GM19397 (cell line): ENCODE data around the gene ACAP2.

Experiments used
- ATAC-seq: cut with Tn5 transposase; IDR thresholded peaks from one replicate; pipeline ENCODE4 v1.9.1; 2021; ENCODE audit warnings: mild to moderate bottlenecking, moderate library complexity; ENCODE audit not compliant: unreplicated experiment

Gene ACAP2

DNA sequence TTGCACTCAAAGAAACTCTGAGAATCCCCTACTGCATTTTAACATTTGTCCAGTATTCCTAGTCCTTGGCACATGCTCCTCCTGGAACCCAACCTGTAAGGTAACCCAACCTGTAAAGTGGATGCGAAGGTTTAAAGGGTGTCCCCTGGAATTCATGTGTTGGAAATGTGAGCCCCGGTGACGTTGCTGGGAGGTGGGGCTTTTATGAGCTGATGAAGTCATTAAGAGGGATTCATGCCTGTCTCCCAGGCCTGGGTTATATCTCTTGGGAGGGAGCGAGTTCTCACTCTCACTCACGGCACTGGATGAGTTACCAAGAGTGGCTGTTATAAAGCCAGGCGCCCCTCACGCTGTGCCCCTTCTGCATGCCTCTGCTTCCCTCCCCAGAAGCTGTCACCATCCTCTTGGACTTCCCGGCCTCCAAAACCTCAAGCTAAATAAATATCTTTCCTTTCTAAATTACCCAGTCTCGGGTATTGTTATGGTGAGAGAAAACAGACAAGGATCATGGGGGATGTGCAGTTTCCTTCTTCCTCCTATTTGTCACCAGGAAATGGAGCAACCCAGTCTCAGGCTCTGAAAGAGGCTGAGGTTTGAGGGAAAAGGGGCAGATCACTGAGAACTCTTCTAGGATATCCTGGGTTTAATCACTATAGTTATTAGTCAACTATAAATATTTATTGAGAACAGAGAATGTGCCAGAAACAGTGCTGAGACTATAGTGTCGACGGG is 179.5 kb downstream of the ACAP2 start:
- no peak for ATAC-seq

- no peak for ATAC-seq
These were observed 180.9 kb downstream of the ACAP2 start for GRCh38 chr3:195261925-195262324.

- ATAC-seq, result peak; percentile 6
These were observed 182.4 kb downstream of the ACAP2 start for GRCh38 chr3:195260280-195260905.

DNA sequence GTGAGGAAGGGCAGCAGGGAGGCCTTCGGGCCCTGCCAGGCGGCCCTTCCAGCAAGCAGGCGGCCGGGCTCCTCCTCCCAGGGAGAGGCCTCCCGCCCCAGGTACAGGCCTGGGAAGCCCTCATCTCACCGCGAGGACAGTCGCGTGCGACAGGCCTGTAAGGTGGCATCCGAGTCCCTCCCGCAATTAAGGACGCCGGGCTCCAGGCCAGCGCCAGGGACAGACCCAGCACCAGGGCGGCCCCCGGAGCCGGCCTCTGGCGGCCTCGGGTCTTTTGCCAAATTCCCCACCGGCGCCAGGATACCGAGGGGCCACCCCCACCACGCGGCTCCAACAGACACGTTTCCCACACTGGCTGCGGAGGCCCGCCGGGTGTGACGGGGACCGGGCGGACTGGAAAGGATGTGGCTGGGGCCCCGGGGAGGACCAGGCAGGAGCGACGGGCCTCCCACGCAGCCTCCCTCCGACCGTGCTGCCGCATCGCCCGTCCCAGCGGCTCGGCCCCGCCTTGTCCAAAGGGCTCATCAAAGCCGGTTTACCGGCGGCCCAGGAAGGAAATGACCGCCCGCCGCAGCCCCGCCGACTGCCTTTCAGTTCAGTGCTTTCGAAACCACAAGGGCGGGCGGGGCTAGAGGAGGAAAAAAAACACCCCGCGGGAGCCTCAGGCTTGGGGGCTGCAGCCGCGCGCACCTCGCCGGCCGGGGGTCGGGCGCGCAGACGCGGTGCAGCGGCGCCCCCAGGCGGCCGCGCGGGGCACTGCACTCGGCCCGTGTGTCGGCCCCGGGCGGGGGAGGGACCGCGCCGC is 183.1 kb downstream of the ACAP2 start:
- ATAC-seq, result peak; percentile 83

DNA sequence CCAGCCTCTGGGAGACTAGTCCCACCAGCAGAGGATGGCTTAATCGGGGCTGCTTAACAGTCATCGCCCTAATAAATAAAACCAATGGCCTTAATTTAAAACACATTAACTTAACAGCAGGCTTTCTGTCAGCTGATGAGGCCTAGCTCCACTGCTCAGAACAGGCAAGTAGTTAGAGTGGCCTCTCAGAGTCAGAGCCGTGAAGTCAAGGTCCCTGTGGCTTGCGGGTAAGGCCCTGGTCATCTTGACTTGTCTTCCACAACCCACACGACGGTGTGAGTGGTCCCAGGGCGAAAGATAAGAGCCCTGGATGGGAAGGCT is 183.7 kb downstream of the ACAP2 start:
- no peak for ATAC-seq

DNA sequence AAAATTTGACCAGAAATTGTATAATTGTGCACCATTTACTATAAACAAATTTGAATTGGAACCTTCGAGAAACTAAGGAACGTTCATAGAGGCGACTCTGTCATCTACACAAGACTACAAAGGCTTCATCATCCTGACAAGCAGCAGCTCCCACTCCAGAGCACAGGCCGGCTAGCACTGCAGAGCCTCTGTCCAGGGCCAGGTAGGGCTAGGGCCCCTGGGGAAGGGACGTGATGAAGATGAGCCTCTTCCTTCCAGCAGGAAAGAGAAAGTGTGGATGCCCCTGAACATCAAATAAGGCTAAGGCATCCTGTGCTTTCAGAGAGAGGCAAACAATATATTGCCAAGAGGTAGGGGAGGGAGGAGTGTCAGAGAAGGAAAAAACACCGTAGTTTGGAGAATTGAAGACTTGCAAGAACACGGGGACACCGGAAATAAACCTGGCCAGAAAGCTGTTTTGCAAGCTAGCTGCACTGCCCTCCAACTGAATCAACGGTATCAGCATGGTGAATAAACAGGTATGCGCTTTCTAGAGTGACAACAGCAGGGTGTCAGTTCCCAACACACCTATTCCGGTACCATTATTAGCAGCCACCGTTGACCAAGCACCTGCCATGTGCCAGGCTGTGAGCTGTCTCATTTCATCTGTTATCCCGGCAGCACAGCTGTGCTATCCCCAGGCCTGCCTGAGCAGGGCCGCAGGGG is 184.2 kb downstream of the ACAP2 start:
- no peak for ATAC-seq

DNA sequence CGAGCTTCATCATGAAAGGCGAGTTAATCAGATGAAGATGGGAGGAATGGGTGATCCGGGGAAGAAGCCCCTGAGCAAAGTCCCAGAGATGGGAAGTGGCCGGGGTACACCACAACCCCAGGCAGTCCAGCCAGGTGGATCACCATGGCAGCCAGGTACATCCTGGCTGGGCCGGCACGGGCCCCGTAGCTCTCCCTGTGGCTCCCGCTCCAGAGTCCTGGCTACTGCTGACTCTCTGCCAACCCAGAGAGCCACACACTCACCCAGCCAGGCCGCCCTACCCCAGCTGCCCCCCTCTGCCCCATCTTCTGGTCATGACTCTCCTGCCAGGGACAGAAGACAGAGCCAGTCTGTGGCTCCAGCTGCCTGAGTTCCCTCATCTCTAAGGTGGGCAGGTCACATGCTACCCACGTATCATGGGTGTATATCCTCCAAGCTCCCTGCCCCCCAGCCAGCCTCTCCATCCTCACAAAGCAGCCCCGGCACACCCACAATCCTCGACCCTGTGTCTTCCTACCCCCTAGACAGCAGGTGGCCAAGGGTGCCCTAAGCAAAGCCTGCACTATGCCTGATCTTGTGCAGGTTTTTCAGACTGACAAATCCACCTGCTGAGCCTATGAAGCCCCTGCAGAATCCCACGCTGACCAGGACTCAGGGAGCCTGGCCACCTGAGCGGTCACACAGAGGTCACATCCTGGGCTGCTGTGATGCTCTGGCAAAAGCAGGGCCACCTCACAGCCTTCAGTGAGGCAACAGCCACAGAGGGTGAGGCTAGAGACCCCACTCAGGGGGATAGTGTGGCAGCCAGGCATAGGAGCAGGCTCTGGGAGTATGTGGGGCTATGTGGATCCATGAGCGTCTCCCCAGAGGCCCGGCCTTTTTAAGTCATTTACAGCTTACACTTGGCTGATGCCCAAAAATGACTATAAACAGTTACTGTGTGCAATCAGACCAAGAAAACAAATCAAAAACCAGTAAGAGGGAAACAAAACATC is 185.1 kb downstream of the ACAP2 start:
- ATAC-seq, result no peak

DNA sequence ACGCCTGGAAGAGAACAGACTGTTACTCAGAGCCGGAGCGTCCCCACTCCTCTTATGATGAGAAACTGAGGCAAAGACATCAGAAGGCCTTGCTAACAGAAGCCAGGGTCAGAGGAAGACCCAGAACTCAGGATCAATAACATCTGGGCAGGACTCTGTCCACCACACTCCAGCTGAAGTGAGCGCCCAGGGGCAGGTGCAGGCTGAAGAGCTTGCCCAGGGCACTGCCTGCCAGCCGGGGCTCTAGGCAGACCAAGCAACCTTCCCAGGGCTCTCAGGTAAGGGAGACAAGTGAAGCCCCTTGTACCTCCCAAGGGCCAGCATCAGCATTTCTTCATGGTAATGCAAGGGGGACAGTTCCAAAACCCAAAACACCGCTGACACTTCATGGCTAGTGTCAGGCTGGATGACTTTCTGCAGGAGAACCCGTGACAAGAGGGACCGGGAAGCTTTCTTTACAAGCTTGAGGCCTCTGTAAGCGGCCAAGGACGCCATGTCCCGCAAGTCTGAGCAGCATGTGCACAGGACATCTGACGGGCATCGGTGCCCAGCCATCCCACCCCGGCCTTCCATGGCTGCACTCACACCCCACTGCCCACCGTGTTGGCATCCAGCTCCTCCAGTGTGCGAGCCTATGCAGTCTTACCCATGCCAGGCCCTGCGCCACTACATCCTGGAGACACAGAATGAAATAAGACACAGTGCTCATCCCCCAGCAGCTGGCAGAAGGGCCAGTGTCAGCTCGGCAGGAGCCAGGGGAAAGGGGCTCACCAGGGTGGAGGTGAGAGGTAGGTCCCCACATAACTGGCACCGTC is 186.0 kb downstream of the ACAP2 start:
- ATAC-seq, result no peak

DNA sequence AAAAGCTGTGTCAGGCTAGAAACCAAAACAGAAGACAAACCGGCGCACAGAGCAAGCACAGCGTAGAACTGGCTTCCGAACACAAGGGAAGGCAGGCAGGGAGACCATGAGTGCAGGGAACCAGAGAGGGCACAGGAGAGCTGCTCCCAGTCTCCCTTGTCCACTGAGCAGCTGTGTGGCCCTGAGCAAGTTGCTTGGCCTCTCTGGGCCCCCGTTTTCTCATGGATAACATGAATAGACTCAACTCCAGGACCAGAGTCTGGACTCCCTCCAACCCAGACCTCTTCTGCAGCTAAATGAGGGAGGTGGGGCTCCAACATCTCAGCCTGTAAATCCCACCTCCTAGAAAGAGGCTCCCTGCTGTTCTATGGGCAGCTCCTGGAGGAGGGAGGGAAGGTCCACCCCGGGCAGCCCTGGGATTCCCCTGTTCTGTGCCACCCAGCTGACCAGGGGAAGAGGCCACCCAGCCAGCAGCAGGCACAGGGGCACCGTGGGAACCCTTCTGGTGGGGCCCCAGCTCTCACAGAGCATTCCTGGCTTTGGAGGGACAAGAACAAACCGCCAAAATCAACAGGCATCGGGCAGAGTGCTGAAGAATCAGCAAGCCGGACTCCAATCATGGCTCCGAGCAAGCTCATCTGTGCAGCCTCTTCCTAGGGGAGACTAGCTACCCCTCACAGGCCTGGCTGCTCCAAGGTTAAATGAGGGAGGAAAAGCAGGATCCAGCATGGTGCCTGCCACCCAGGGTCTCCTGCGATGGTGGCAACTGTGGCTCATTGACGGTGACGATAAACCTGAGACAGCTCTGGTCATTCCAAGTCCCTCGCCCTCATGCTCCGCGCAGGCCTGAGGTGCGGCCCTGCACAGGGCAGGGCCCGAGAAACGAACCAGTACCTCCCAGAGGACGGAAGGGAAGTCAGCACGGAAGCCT is 187.0 kb downstream of the ACAP2 start:
- no peak for ATAC-seq

DNA sequence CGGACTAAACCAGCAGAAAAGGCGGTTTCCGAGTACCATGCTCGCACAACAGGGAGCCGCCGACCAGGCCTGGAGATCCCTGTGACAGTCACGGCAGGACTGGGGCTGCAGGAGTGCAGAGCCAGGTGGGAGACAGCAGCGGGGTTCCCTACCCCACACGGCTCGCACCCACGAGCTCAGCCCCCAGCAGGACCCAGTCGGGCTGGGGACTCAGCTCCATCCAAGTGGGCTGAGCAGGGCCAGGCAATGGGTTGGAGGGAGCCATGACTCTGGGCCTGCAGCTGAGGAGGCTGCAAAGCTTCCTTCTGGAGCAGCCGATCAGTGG is 187.7 kb downstream of the ACAP2 start:
- no peak for ATAC-seq

DNA sequence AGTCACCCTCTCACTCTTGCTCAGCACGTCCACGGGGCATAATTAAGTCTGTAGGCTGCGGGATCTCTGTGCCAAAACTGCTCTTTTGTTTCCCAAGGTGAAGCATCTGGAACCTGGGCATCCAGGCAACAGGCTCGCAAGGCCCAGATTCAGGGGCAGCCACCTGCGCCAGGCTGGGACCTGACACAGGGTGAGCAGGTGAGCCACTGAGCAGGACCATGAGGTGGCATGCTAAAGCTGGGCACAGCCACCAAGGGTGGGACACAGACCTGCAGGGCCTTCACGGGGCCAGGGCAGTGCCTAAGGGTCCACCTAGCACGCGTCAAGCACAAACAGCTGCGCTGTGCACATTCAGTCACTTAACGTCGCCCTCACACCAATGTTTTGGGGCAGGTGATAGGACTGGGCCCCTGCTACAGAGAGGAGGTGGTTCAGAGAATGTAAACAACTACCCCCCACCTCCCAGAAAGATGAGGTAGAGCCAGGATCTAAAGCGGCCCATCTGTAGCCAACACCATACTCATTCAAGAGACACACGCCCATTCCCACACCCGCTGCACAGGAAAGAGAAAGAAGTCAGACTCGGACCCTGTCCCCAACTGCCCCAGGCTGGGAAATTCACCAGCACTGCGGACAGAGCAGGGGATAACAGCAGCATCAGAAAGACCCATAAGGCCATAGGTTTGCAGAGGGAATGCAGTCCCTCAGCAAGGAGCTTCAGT is 188.2 kb downstream of the ACAP2 start:
- no peak for ATAC-seq

GRCh38 chr3:195253923-195254432 is 188.8 kb downstream of the ACAP2 start:
- ATAC-seq, result no peak

DNA sequence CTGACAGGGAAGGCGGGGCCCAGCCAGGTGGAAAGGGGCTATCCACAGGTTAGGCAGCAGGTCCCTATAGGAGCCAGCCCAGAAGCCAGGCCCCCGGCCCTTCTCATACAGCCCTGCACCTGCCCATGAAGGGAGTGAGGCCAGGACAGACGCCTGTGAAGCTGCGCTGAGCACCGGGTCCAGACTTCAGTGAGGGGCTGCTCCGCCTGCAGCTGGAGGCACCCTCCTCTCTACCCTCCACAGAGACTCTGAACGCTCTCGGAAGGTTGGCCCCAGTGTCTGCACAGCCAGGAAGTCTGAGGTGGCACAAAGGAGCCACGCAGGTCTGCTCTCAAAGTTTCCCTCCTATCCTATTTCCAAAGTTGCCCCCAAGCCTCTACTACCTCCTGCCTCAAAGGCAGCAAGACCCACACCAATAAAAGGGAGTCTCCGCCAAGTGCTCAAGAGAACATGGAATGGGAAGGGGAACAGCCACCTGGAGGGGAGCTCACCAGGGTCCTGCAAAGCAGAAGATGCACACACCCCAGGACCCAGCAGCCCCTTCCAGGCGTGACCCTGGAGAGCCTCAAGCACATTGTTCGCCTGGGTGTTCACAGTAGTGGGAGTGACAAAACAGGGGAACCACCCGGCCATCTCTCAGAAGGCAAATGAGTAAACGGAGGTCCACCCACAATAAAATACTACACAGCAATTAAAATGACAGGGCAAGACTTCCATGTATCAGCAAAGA is 191.3 kb downstream of the ACAP2 start:
- ATAC-seq, result no peak

GRCh38 chr3:195250473-195251251 is 192.2 kb downstream of the ACAP2 start:
- ATAC-seq, result no peak

- no peak for ATAC-seq
These were observed 192.9 kb downstream of the ACAP2 start for GRCh38 chr3:195249858-195250464.
